PFSK-1 (cell line): ENCODE data around the gene HNRNPAB.

Experiments used
- REST ChIP-seq, 2 experiments: IDR thresholded peaks; 2 replicates each; pipeline versions ENCODE4 v1.6.1 to v1.8.0; 2011 to 2012; ENCODE audit warnings: low read depth in 2 of 2, low read length in 2 of 2, control low read depth in 1 of 2, inconsistent platforms in 1 of 2, mild to moderate bottlenecking in 1 of 2, moderate library complexity in 1 of 2; ENCODE audit not compliant: insufficient read depth in 1 of 2
- TAF1 ChIP-seq: IDR thresholded peaks from 2 replicates; pipeline ENCODE4 v1.6.1; 2012; ENCODE audit warnings: low read length, control low read depth, borderline replicate concordance; ENCODE audit not compliant: insufficient read depth

GRCh38 chr5:178257650-178258049 is 53.3 kb downstream of the HNRNPAB start:
- no peak for TF ChIP-seq REST (IDR thresholded peaks at IDR 0.05; ENCODE audit: insufficient read depth in 1 of 2, low read depth in 2 of 2, low read length in 2 of 2)
- no peak for TF ChIP-seq TAF1
